ENCODE measurements around the gene NOB1. TPM values are rescaled to one million over a fixed set of nuclear protein-coding genes. Genes with fewer than 3 reads are reported as not detected.

NOB1 gene
- total RNA-seq, 1 experiment from 2014 or later: 101 TPM

GRCh38 chr16:69712914-69713581 lies 41.7 kb downstream of the NOB1 start:
- Histone ChIP-seq H3K56ac (ENCODE audit: insufficient read length, low read depth, low read length) (no peak overlapping the region), H4K91ac (ENCODE audit: insufficient read length, low read depth, low read length) (no peak overlapping the region), H3K14ac (ENCODE audit: insufficient read depth, low read length) (no peak overlapping the region), H3T11ph (ENCODE audit: low read length) (no peak overlapping the region), H3K27ac (ENCODE audit: insufficient read length, low read depth, low read length) (no peak overlapping the region), H3K79me2 (ENCODE audit: insufficient read depth, low read length) (no peaks in the 10 kb centered on the region), H3K18ac (ENCODE audit: insufficient read length, low read depth, low read length) (no peak overlapping the region), H4K5ac (ENCODE audit: insufficient read length, low read depth, low read length) (no peak overlapping the region), H3K27me3 (ENCODE audit: insufficient read depth, low read length) (no peaks in the 10 kb centered on the region), H3K23me2 (ENCODE audit: insufficient read length, low read depth, low read length, poor library complexity, severe bottlenecking) (no peaks in the 10 kb centered on the region), H2BK20ac (ENCODE audit: low read depth, low read length, poor library complexity, severe bottlenecking) (no peak overlapping the region), H3K9me3 (ENCODE audit: control insufficient read depth, low read depth, low read length) (no peaks in the 10 kb centered on the region), H3K23ac (ENCODE audit: insufficient read length, low read depth, low read length) (no peak overlapping the region), H2AFZ (ENCODE audit: low read length) (no peak overlapping the region), H3K79me1 (ENCODE audit: insufficient read depth, low read depth, low read length, poor library complexity, severe bottlenecking) (no peaks in the 10 kb centered on the region), H4K8ac (replicated peaks; ENCODE audit: insufficient read length, low read depth, low read length) (no peak overlapping the region), H2BK120ac (ENCODE audit: low read depth, low read length, poor library complexity, severe bottlenecking) (no peak overlapping the region), H4K20me1 (ENCODE audit: control insufficient read depth, insufficient read depth, insufficient read length) (no peaks in the 10 kb centered on the region), H2BK12ac (ENCODE audit: insufficient read length, low read depth, low read length) (no peak overlapping the region), H2AK5ac (ENCODE audit: insufficient read length, low read length) (no peak overlapping the region), H2BK15ac (ENCODE audit: low read depth, low read length) (no peak overlapping the region), H3K4ac (ENCODE audit: low read depth, low read length) (no peak overlapping the region), H3K4me1 (ENCODE audit: insufficient read depth, low read length) (no peaks in the 10 kb centered on the region), H2BK5ac (ENCODE audit: insufficient read length, low read length) (no peak overlapping the region), H3K9ac (ENCODE audit: extremely low read depth, insufficient read length, low read length) (no peak overlapping the region), H3K4me2 (ENCODE audit: insufficient read depth, insufficient read length, low read length) (no peak overlapping the region)
- Mint-ChIP-seq H3K27ac (no peak overlapping the region; a peak in 1 of 7 replicates), H3K27me3 (ENCODE audit: low read depth) (no peaks in the 10 kb centered on the region), H3K9me3 (no peaks in the 10 kb centered on the region), H3K36me3 (ENCODE audit: insufficient read depth in 1 of 3, low read depth in 3 of 3) (peaks cover 4 to 60% (median 19%) of the 10 kb centered on the region in 3 experiments; a peak in 6 of 7 replicates), H3K4me1 (no peaks in the 10 kb centered on the region), H3K4me3 (no peak overlapping the region)
- WGBS (ENCODE audit: extremely low coverage, insufficient read length, low lambda C conversion rate): no CpG with 5 or more reads among the region's 9 CpGs
- TF ChIP-seq CTCF (conservative IDR thresholded peaks at IDR 0.05): no peak
- DNase-seq: no peak

Measured in H9 (cell line).